ENCODE data around the gene TMEM92.

The TMEM92 gene

DNA sequence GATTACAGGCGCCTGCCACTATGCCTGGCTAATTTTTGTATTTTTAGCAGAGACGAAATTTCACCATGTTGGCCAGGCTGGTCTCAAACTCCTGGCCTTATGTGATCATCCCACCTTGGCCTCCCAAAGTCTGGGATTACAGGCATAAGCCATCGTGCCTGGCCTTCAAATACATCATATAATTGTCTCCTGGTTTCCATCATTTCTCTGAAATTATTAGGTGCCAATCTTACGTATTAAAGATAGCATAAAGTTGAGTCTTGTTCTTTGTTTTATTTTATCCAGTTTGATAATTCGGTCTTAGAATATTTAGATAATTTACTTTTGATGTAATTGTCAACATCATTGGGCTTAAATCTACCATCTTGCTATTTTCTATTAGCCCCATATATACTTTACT lies 32.8 kb upstream of the TMEM92 start:
- TF ChIP-seq, protein P1, sequence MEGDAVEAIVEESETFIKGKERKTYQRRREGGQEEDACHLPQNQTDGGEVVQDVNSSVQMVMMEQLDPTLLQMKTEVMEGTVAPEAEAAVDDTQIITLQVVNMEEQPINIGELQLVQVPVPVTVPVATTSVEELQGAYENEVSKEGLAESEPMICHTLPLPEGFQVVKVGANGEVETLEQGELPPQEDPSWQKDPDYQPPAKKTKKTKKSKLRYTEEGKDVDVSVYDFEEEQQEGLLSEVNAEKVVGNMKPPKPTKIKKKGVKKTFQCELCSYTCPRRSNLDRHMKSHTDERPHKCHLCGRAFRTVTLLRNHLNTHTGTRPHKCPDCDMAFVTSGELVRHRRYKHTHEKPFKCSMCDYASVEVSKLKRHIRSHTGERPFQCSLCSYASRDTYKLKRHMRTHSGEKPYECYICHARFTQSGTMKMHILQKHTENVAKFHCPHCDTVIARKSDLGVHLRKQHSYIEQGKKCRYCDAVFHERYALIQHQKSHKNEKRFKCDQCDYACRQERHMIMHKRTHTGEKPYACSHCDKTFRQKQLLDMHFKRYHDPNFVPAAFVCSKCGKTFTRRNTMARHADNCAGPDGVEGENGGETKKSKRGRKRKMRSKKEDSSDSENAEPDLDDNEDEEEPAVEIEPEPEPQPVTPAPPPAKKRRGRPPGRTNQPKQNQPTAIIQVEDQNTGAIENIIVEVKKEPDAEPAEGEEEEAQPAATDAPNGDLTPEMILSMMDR (IDR thresholded peaks at IDR 0.05), result no peak

DNA sequence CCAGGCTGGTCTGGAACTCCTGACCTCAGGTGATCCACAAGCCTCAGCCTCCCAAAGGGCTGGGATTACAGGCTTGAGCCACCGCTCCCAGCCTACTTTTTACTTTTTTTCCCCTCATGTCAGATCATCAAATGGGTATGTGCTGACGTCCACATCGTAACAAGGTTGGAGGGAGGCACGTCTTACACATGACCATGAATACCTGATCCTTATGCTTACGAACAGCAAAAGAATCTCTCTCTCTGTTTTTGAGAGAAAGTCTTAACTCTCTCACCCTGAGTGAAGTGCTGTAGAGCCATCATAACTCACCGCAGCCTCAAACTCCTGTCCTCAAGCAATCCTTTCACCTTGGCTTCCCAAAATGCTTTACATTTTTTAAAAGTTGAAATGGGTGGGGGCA lies 29.5 kb upstream of the TMEM92 start:
- TF ChIP-seq, protein P1 (IDR thresholded peaks at IDR 0.05), result no peak

DNA sequence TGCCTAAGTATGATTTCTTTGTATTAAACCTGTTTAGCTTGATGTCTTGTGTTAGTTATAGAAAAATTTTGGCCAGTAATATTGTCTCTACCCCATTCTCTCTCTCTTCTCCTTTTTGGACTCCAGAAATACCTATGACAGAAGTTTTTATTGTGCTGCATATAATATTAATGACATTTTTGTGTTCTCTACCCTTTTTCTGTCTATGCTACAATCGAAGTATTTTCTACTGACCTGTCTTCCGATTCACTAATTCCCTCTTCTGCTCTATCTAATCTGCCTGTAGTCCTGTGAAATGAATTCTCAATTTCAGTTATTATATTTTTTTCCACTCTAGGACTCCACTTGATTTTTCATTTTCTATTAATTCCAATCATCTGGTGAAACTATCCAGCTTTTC lies 26.0 kb upstream of the TMEM92 start:
- TF ChIP-seq, protein P1 (IDR thresholded peaks at IDR 0.05), result no peak

DNA sequence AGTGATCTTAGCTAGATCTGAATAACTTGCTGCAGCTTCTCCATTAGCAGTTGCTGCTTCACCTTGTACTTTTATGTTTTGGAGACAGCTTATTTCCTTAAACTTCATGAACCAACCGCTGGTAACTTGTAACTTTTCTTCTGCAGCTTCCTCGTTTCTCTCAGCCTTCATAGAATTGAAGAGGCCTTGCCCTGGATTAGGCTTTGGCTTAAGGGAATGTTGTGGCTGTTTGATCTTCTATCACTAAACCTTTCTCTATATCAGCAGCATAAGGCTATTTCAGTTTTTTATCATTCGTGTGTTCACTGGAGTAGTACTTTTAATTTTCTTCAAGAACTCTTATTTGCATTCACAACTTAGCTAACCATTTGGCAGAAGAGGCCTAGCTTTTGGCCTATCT lies 21.5 kb upstream of the TMEM92 start:
- TF ChIP-seq, protein P1 (IDR thresholded peaks at IDR 0.05), result no peak

DNA sequence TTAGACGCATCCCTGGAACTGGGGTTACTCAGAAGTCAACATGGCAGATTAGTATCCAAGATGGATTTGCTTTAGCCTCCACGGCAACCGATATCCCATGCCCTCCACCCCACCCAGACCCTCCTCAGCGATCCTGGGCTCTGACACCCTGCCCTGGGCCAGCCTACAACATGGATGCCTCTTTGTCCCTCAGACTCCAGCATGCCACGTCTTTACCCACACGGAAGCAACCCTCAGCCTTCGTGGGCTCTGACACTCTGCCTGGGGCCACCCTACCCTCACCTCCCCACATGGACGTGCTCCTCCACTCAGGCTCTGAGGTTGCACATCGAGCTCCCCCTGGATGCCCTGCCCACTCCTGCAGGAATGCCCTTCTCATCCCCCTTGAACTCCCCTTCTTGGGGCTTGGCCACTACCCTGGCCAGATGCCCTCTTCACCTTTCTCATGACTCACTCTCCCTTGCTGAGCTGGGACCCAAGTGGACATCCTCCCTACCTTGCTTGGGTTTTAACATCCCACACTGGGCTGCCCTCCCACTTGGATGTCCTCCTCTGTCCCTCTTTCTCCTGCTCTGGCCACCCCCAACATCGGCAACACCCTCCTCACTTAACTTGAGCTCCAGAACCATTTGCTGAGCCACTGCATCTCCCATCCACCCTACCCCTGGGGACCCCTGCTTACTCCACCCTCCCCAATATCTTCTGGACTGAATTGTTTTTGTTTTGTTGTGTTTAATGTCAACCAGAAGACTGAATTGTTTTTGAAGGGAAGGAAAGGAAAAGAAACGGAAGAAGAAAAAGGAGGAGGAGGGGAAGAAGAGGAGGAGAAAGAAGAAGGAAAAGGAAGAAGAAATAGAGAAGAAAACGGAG lies 18.3 kb upstream of the TMEM92 start:
- TF ChIP-seq, protein P1 (IDR thresholded peaks at IDR 0.05), result no peak

DNA sequence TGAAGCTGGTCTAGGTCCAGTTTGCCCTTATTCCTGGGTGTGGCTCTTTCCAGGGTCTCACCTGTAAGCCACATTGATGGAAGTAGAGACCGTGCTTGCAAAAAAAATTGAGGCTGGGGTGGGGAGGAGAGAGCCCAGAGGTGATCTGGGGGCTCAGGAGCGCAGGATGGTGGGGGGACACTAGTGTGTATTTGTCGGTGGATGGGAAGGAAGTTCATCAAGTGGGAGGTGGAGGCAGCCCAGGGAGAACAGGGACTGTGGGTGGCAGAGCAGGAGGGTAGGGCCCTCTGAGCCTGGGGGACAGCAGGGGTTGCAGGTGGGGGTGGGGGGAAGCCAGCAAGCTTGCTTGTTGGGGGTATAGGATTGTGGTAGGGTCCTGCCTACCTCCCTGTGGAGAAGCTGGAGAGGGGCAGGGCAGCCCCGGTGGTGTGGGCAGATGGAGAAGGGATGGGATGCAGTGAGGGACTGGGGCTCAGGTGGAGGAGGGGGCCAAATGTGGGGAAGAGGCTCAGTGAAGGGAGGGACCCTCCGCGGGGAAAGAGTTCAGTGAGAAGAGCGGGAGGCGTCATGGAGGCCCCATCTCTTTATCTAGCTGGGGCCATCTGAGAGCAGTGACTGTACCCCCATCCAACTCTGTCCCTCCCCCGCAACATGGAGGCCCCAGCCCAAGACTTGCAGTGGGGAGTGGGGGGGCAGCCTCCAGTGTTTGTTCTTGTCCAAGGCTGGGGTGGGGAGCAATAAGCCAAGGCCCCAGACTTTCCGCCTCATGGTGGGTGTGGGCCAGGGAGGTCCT lies 17.2 kb upstream of the TMEM92 start:
- TF ChIP-seq, protein P1 (IDR thresholded peaks at IDR 0.05), result no peak

DNA sequence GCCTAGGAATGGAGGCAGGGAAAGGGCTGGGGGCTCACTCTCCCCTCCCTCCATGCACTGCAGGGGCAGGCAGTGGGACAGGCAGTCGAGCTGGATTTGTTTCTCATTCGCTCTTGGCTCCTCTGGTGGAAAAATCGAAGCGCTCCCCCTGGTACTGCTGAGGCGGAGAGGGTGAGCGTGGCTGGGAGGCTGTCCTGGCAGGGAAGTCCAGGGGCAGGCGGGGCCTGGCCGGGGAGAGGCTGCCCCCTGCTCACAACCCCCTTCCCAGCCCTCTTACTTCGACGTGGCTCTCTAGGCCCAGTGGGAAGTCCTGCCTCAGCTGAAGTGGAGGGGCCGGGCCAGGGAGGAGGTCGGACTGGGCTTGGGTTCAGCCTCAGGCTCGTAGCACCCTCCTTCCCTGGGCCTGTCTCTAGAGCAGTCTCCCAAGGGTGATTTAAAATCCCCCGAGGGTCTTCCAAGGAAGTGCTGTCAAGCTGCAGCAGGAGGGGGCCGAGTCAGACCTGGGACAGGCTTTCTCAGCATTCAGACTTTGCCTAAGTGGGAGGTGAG lies 16.5 kb upstream of the TMEM92 start:
- TF ChIP-seq, protein P1 (IDR thresholded peaks at IDR 0.05), result no peak

Data from LNCAP (cell line).